22Rv1 (cell line): Measurements from ENCODE around the gene NOXA1.
"Not testable (repeated sequence)": the region's sequence is repeated elsewhere in the genome, so short reads cannot be mapped to it uniquely, and the experiment has no call there.

Experiments used
- CTCF ChIP-seq: fragments of 450-650 bp; IDR thresholded peaks from 2 replicates; pipeline ENCODE4 v1.5.1; 2017; ENCODE audit warnings: mild to moderate bottlenecking
- ZFX ChIP-seq: fragments of 450-650 bp; IDR thresholded peaks from 2 replicates; pipeline ENCODE4 v1.6.1; 2017; ENCODE audit warnings: antibody characterized with exemption, borderline replicate concordance

- not testable (repeated sequence) for TF ChIP-seq CTCF, ZFX
These were observed 27.5 kb downstream of the NOXA1 start for GRCh38 chr9:137450539-137451222.
